H9 (cell line): ENCODE results near the gene SKAP1. TPM values are rescaled to one million over a fixed set of nuclear protein-coding genes. Genes with fewer than 3 reads are reported as not detected.

Experiments used
- DNase-seq: peaks from one replicate; pipeline ENCODE4 v3.0.0-alpha.2; 2017
- H2AFZ ChIP-seq: one replicate; pipeline ENCODE4 v1.6.1; 2013; ENCODE audit warnings: mild to moderate bottlenecking, low read length, control low read depth, moderate library complexity
- H2AK5ac ChIP-seq: 2 replicates; pipeline ENCODE4 v1.6.1; 2013; ENCODE audit warnings: low read length, control low read depth, mixed read lengths; ENCODE audit not compliant: insufficient read length
- H2BK120ac ChIP-seq: one replicate; pipeline ENCODE4 v1.6.1; 2013; ENCODE audit warnings: low read depth, mild to moderate bottlenecking, low read length, control low read depth, inconsistent platforms; ENCODE audit not compliant: poor library complexity, severe bottlenecking
- H2BK12ac ChIP-seq: 2 replicates; pipeline ENCODE4 v1.6.1; 2013; ENCODE audit warnings: low read length, control low read depth, mixed read lengths, low read depth; ENCODE audit not compliant: insufficient read length
- H2BK15ac ChIP-seq: 2 replicates; pipeline ENCODE4 v1.6.1; 2013; ENCODE audit warnings: low read depth, low read length, control low read depth
- H2BK20ac ChIP-seq: one replicate; pipeline ENCODE4 v1.6.1; 2013; ENCODE audit warnings: low read depth, mild to moderate bottlenecking, low read length, control low read depth, inconsistent platforms; ENCODE audit not compliant: poor library complexity, severe bottlenecking
- H2BK5ac ChIP-seq: 2 replicates; pipeline ENCODE4 v1.6.1; 2013; ENCODE audit warnings: low read length, control low read depth, mixed read lengths; ENCODE audit not compliant: insufficient read length
- H3K14ac ChIP-seq: 2 replicates; pipeline ENCODE4 v1.6.1; 2013; ENCODE audit warnings: low read length, control low read depth; ENCODE audit not compliant: insufficient read depth
- H3K18ac ChIP-seq: 2 replicates; pipeline ENCODE4 v1.6.1; 2013; ENCODE audit warnings: low read depth, mild to moderate bottlenecking, mixed read lengths, low read length, control low read depth; ENCODE audit not compliant: insufficient read length
- H3K23ac ChIP-seq: 2 replicates; pipeline ENCODE4 v1.6.1; 2013; ENCODE audit warnings: low read length, control low read depth, mixed read lengths, low read depth; ENCODE audit not compliant: insufficient read length
- H3K23me2 ChIP-seq: 2 replicates; pipeline ENCODE4 v1.6.1; 2013; ENCODE audit warnings: low read depth, mild to moderate bottlenecking, mixed read lengths, low read length, control low read depth; ENCODE audit not compliant: insufficient read length, poor library complexity, severe bottlenecking
- H3K27ac ChIP-seq: 2 replicates; pipeline ENCODE4 v1.5.1; 2013; ENCODE audit warnings: low read length, control low read depth, mixed read lengths, low read depth; ENCODE audit not compliant: insufficient read length
- H3K27me3 ChIP-seq: 2 replicates; pipeline ENCODE4 v1.6.1; 2013; ENCODE audit warnings: low read length, control low read depth, inconsistent platforms; ENCODE audit not compliant: insufficient read depth
- H3K4ac ChIP-seq: 2 replicates; pipeline ENCODE4 v1.6.1; 2013; ENCODE audit warnings: low read depth, mild to moderate bottlenecking, control low read depth, inconsistent platforms, low read length, moderate library complexity
- H3K4me1 ChIP-seq: 2 replicates; pipeline ENCODE4 v1.6.1; 2013; ENCODE audit warnings: low read length, control low read depth, inconsistent platforms; ENCODE audit not compliant: insufficient read depth
- H3K4me2 ChIP-seq: 2 replicates; pipeline ENCODE4 v1.6.1; 2013; ENCODE audit warnings: low read length, control low read depth, mixed read lengths; ENCODE audit not compliant: insufficient read length, insufficient read depth
- H3K56ac ChIP-seq: 2 replicates; pipeline ENCODE4 v1.6.1; 2013; ENCODE audit warnings: low read depth, mild to moderate bottlenecking, mixed read lengths, low read length, control low read depth; ENCODE audit not compliant: insufficient read length
- H3K79me1 ChIP-seq: 2 replicates; pipeline ENCODE4 v1.6.1; 2013; ENCODE audit warnings: low read depth, mild to moderate bottlenecking, moderate library complexity, low read length, control low read depth, inconsistent platforms; ENCODE audit not compliant: insufficient read depth, poor library complexity, severe bottlenecking
- H3K79me2 ChIP-seq: 2 replicates; pipeline ENCODE4 v1.6.1; 2013; ENCODE audit warnings: low read length, control low read depth, inconsistent platforms; ENCODE audit not compliant: insufficient read depth
- H3K9ac ChIP-seq: 2 replicates; pipeline ENCODE4 v1.6.1; 2013; ENCODE audit warnings: low read length, control low read depth, mixed read lengths; ENCODE audit not compliant: insufficient read length; ENCODE audit errors: extremely low read depth
- H3K9me3 ChIP-seq: one replicate; pipeline ENCODE4 v1.6.1; 2013; ENCODE audit warnings: low read depth, low read length, inconsistent platforms; ENCODE audit not compliant: control insufficient read depth
- H3T11ph ChIP-seq: one replicate; pipeline ENCODE4 v1.6.1; 2013; ENCODE audit warnings: mild to moderate bottlenecking, low read length, control low read depth, inconsistent platforms
- H4K20me1 ChIP-seq: one replicate; pipeline ENCODE4 v1.6.1; 2013; ENCODE audit not compliant: control insufficient read depth, insufficient read length, insufficient read depth
- H4K5ac ChIP-seq: 2 replicates; pipeline ENCODE4 v1.6.1; 2013; ENCODE audit warnings: low read depth, mild to moderate bottlenecking, mixed read lengths, low read length, control low read depth; ENCODE audit not compliant: insufficient read length
- H4K8ac ChIP-seq: replicated peaks from 2 replicates; pipeline ENCODE4 v1.6.1; 2013; ENCODE audit warnings: low read length, control low read depth, mixed read lengths, low read depth; ENCODE audit not compliant: insufficient read length
- H4K91ac ChIP-seq: 2 replicates; pipeline ENCODE4 v1.6.1; 2013; ENCODE audit warnings: low read depth, mild to moderate bottlenecking, moderate library complexity, mixed read lengths, low read length, control low read depth; ENCODE audit not compliant: insufficient read length
- H3K27ac Mint-ChIP-seq, 3 experiments: 2 replicates in 2 of 3; 3 replicates in 1 of 3; pipeline ENCODE4 v1.8.0; 2020 to 2021; ENCODE audit warnings: mixed read lengths in 3 of 3, mild to moderate bottlenecking in 1 of 3, moderate library complexity in 1 of 3
- H3K27me3 Mint-ChIP-seq: 2 replicates; pipeline ENCODE4 v1.8.0; 2021; ENCODE audit warnings: low read depth, mild to moderate bottlenecking, moderate library complexity, mixed read lengths
- H3K36me3 Mint-ChIP-seq, 3 experiments: 2 replicates in 2 of 3; 3 replicates in 1 of 3; pipeline ENCODE4 v1.8.0; 2020 to 2021; ENCODE audit warnings: low read depth in 3 of 3, mixed read lengths in 3 of 3; ENCODE audit not compliant: insufficient read depth in 1 of 3
- H3K4me1 Mint-ChIP-seq, 2 experiments: 2 replicates each; pipeline ENCODE4 v1.8.0; 2020; ENCODE audit warnings: mixed read lengths in 2 of 2
- H3K4me3 Mint-ChIP-seq, 2 experiments: 2 replicates in 1 of 2; 3 replicates in 1 of 2; pipeline ENCODE4 v1.8.0; 2020 to 2021; ENCODE audit warnings: mild to moderate bottlenecking in 2 of 2, mixed read lengths in 2 of 2, moderate library complexity in 1 of 2
- H3K9me3 Mint-ChIP-seq, 2 experiments: 2 replicates in 1 of 2; 3 replicates in 1 of 2; pipeline ENCODE4 v1.8.0; 2020; ENCODE audit warnings: mild to moderate bottlenecking in 2 of 2, mixed read lengths in 2 of 2, moderate library complexity in 1 of 2
- CTCF ChIP-seq: fragments of 200-600 bp; sonication (generic); conservative IDR thresholded peaks from 3 replicates; pipeline ENCODE4 v1.8.0; 2021; ENCODE audit warnings: antibody characterized with exemption, mild to moderate bottlenecking
- WGBS: extraction: QIAGEN DNeasy Blood & Tissue Kit; methylation state at CpG from one replicate; pipeline ENCODE4 v1.1.7; 2013; ENCODE audit warnings: missing lambda C conversion rate, low lambda C conversion rate, mixed read lengths; ENCODE audit not compliant: insufficient read length; ENCODE audit errors: extremely low coverage; 5-methylcytosine and 5-hydroxymethylcytosine counted together
- total RNA-seq: library from RNA; stranded (reverse); gene quantifications from 2 replicates; pipeline ENCODE4 v1.2.1, GENCODE V29; 2021

Gene SKAP1
- total RNA-seq, 1 experiment from 2014 or later = not detected

DNA sequence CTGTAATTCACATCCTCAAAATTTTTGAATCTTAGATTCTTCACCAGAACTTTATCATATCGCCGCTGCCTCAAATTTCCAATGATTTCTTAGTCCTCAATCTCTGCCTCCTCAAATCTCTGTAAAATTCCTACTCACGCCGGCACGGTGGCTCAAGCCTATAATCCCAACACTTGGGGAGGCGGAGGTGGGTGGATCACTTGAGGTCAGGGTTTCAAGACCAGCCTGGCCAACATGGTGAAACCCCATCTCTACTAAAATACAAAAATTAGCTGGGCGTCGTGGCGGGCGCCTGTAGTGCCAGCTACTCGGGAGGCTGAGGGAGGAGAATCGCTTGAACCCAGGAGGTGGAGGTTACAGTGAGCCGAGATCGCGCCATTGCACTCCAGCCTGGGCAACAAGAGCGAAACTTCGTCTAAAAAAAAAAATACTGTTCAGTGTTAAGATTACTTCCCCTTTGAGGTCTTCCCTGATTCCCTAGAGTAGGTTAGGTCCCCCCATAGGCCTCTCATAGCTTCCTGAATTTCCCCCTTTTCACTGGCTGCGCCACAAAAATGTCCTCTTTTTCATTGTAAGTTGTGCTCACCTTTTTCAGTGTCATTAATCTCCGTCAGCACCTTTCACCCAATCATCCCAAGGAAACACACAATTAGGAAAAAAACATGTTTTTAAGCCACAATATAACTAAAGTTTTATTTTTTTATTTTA is 327.8 kb downstream of the SKAP1 start:
- H2AFZ ChIP-seq = no peak overlapping the region
- no peaks in the 10 kb centered on the region for H4K20me1 ChIP-seq
- H4K5ac ChIP-seq = no peak overlapping the region
- no peak overlapping the region for H2BK120ac ChIP-seq
- no peaks in the 10 kb centered on the region for H3K4me1 ChIP-seq
- Mint-ChIP-seq H3K27me3 (peaks cover 8% of the 10 kb centered on the region), H3K27ac (peak overlapping the region in 1 of 3 experiments; percentile 66; a peak in 1 of 7 replicates), H3K36me3 (peaks cover 0 to 2% (median 0%) of the 10 kb centered on the region in 3 experiments; a peak in 2 of 7 replicates), H3K4me1 (peaks cover 6 to 14% of the 10 kb centered on the region in 2 experiments), H3K9me3 (peaks cover 0 to 8% of the 10 kb centered on the region in 2 experiments; a peak in 4 of 5 replicates), H3K4me3 (peak overlapping the region; percentile 81 to 99)
- no peak overlapping the region for H2BK5ac ChIP-seq
- H3K4ac ChIP-seq = no peak overlapping the region
- H3K27ac ChIP-seq = no peak overlapping the region
- H3K23me2 ChIP-seq = peaks cover 8% of the 10 kb centered on the region
- no peak overlapping the region for H3K56ac ChIP-seq
- H3K4me2 ChIP-seq = no peak overlapping the region
- H2BK20ac ChIP-seq = no peak overlapping the region
- no peak overlapping the region for H2BK12ac ChIP-seq
- no peak overlapping the region for H3K23ac ChIP-seq
- TF ChIP-seq CTCF = no peak
- H3T11ph ChIP-seq = no peak overlapping the region
- H2AK5ac ChIP-seq = no peak overlapping the region
- no peaks in the 10 kb centered on the region for H3K27me3 ChIP-seq
- H3K14ac ChIP-seq = no peak overlapping the region
- H4K91ac ChIP-seq = no peak overlapping the region
- peaks cover 19% of the 10 kb centered on the region; the same call in 1 of the 2 replicates for H3K79me2 ChIP-seq
- no peak overlapping the region for H2BK15ac ChIP-seq
- H3K9me3 ChIP-seq = no peaks in the 10 kb centered on the region
- H4K8ac ChIP-seq = no peak overlapping the region
- no CpG with 5 or more reads among the region's 19 CpGs for WGBS
- no peak overlapping the region for H3K18ac ChIP-seq
- H3K79me1 ChIP-seq = no peaks in the 10 kb centered on the region
- no peak for DNase-seq
- H3K9ac ChIP-seq = no peak overlapping the region
